Bronchial epithelial cell (primary cell): ENCODE measurements around the gene SGCD. TPM values are rescaled to one million over a fixed set of nuclear protein-coding genes. Genes with fewer than 3 reads are reported as not detected.
A peak's percentile ranks its signal among the peaks of the same experiment; 100 is the strongest.

Experiments used
- DNase-seq: peaks from one replicate; pipeline ENCODE4 v3.0.0-alpha.2; 2010; ENCODE audit warnings: low read depth
- FAIRE-seq: peaks from 2 replicates; lab custom pipeline; 2011; peaks lifted over from hg19 to GRCh38; lab: Jason Lieb, UNC
- H3K27me3 ChIP-seq: 2 replicates; pipeline ENCODE4 v1.5.1; 2011; ENCODE audit warnings: low read length; ENCODE audit not compliant: control insufficient read depth, insufficient read depth
- H3K36me3 ChIP-seq: 2 replicates; pipeline ENCODE4 v1.5.1; 2011; ENCODE audit warnings: low read length; ENCODE audit not compliant: control insufficient read depth, insufficient read depth
- H3K4me3 ChIP-seq: 2 replicates; pipeline ENCODE4 v1.5.1; 2011; ENCODE audit warnings: mild to moderate bottlenecking, low read depth, low read length, control low read depth
- total RNA-seq: library from RNA; depleted of rRNA; stranded (reverse); fragments of >200 nt; gene quantifications from 2 replicates; pipeline ENCODE4 v1.2.1, GENCODE V29; 2014
- TF ChIP-seq, protein P1 (sequence below): IDR thresholded peaks from 2 replicates; pipeline ENCODE4 v1.5.1; 2011; ENCODE audit warnings: mild to moderate bottlenecking, moderate library complexity, low read length, control low read depth, inconsistent platforms; ENCODE audit not compliant: insufficient read depth, severe bottlenecking

SGCD gene
- total RNA-seq, 1 donor from 2014 or later = under 0.01 TPM

- DNase-seq (no peak), FAIRE-seq (no peak)
- Histone ChIP-seq H3K4me3 (no peak overlapping the region), H3K27me3 (no peaks in the 10 kb centered on the region), H3K36me3 (no peaks in the 10 kb centered on the region)
- TF ChIP-seq, protein P1, sequence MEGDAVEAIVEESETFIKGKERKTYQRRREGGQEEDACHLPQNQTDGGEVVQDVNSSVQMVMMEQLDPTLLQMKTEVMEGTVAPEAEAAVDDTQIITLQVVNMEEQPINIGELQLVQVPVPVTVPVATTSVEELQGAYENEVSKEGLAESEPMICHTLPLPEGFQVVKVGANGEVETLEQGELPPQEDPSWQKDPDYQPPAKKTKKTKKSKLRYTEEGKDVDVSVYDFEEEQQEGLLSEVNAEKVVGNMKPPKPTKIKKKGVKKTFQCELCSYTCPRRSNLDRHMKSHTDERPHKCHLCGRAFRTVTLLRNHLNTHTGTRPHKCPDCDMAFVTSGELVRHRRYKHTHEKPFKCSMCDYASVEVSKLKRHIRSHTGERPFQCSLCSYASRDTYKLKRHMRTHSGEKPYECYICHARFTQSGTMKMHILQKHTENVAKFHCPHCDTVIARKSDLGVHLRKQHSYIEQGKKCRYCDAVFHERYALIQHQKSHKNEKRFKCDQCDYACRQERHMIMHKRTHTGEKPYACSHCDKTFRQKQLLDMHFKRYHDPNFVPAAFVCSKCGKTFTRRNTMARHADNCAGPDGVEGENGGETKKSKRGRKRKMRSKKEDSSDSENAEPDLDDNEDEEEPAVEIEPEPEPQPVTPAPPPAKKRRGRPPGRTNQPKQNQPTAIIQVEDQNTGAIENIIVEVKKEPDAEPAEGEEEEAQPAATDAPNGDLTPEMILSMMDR = no peak
Observed at GRCh38 chr5:156376751-156377150, 49.8 kb downstream of the SGCD start.

- Histone ChIP-seq H3K27me3 (no peaks in the 10 kb centered on the region), H3K36me3 (no peaks in the 10 kb centered on the region), H3K4me3 (no peak overlapping the region)
- no peak for DNase-seq
- TF ChIP-seq, protein P1 = no peak
- no peak for FAIRE-seq
Observed at GRCh38 chr5:156378159-156378558, 51.2 kb downstream of the SGCD start.

DNA sequence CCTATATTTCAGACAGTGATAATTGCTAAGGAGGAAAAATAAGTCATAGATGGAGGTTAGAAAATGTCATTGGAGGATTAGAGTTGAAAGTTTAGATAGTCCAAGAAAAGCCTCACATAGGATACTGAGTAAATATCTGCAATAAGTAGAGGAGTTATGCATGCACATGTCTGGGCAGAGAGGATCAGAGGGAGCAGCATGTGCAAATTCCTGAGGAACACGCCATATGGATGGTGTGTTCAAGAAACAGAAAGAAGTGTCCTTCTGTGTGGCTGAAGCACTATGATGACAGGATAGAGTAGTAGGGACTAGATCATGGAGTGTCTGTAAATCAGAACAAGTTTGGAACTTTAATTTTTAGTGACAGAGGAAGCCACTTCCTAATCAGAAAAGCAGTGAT, 52.2 kb downstream of the SGCD start:
- DNase-seq (peak; percentile 55), FAIRE-seq (no peak)
- H3K4me3 ChIP-seq = no peak overlapping the region
- H3K36me3 ChIP-seq = no peaks in the 10 kb centered on the region
- TF ChIP-seq, protein P1 = no peak
- no peaks in the 10 kb centered on the region for H3K27me3 ChIP-seq

- TF ChIP-seq, protein P1 = no peak
- FAIRE-seq = no peak
Observed at GRCh38 chr5:156380848-156381247, 53.9 kb downstream of the SGCD start.

GRCh38 chr5:156383510-156384265, 56.7 kb downstream of the SGCD start:
- Histone ChIP-seq H3K36me3 (no peaks in the 10 kb centered on the region), H3K27me3 (no peaks in the 10 kb centered on the region), H3K4me3 (no peak overlapping the region)
- DNase-seq (peak; percentile 10), FAIRE-seq (no peak)
- TF ChIP-seq, protein P1 = no peak

More at GRCh38 chr5:156380848-156381247, 53.9 kb downstream of the SGCD start:
- H3K27me3 ChIP-seq = no peaks in the 10 kb centered on the region
- H3K4me3 ChIP-seq = no peak overlapping the region
- H3K36me3 ChIP-seq = no peaks in the 10 kb centered on the region
- peak; percentile 29 for DNase-seq
